K562 (cell line): ENCODE measurements around the gene SLC25A5. TPM values are rescaled to one million over a fixed set of nuclear protein-coding genes. Genes with fewer than 3 reads are reported as not detected.

ENCODE experiments used
- E2F1 ChIP-seq: sonication (generic); formaldehyde crosslinking; IDR thresholded peaks from 2 replicates; pipeline ENCODE4 v1.8.1; 2023; ENCODE audit warnings: mild to moderate bottlenecking, missing genetic modification reagents, moderate library complexity
- ELF4 ChIP-seq: fragments of 450-650 bp; formaldehyde crosslinking; IDR thresholded peaks from 2 replicates; pipeline ENCODE4 v1.4.0; 2022; ENCODE audit warnings: missing genetic modification characterization
- GMEB1 ChIP-seq: fragments of 250-450 bp; sonication (Bioruptor Pico); IDR thresholded peaks from 2 replicates; pipeline ENCODE4 v1.4.0; 2020; ENCODE audit warnings: mild to moderate bottlenecking
- GTF3C2 ChIP-seq: IDR thresholded peaks from 3 replicates; pipeline ENCODE4 v1.6.1; 2011; ENCODE audit warnings: borderline replicate concordance, mild to moderate bottlenecking, moderate library complexity; ENCODE audit not compliant: insufficient read length; ENCODE audit errors: extremely low read depth
- HDAC1 ChIP-seq, 2 experiments: fragments of 450-650 bp; IDR thresholded peaks; 2 replicates each; pipeline ENCODE4 v1.6.1; 2016 to 2017; ENCODE audit warnings: inconsistent platforms in 1 of 2, mild to moderate bottlenecking in 1 of 2, moderate library complexity in 1 of 2
- HEY1 ChIP-seq: fragments of 250-450 bp; sonication (Bioruptor Pico); IDR thresholded peaks from 2 replicates; pipeline ENCODE4 v1.5.0; 2020; ENCODE audit warnings: mild to moderate bottlenecking, moderate library complexity, borderline replicate concordance
- MBD2 ChIP-seq: sonication (generic); IDR thresholded peaks from 2 replicates; pipeline ENCODE4 v1.6.1; 2016; ENCODE audit warnings: low read depth, borderline replicate concordance
- MLX ChIP-seq, 2 experiments: fragments of 450-650 bp in 1 of 2; sonication (generic) in 1 of 2; formaldehyde crosslinking; conservative IDR thresholded peaks; 2 replicates each; pipeline versions ENCODE4 v1.4.0 to v1.8.1; 2020 to 2022; ENCODE audit warnings: mild to moderate bottlenecking in 1 of 2, missing genetic modification reagents in 1 of 2
- NCOA1 ChIP-seq: fragments of 450-650 bp; IDR thresholded peaks from 2 replicates; pipeline ENCODE4 v1.6.1; 2016; ENCODE audit warnings: low read depth
- PCBP2 ChIP-seq: fragments of 200-400 bp; formaldehyde crosslinking; IDR thresholded peaks from 2 replicates; pipeline ENCODE4 v1.6.1; 2018; ENCODE audit warnings: low read length, low read depth, mild to moderate bottlenecking, moderate library complexity; ENCODE audit not compliant: poor library complexity, severe bottlenecking
- SMAD4 ChIP-seq: fragments of 250-450 bp; sonication (Bioruptor Pico); conservative IDR thresholded peaks from 2 replicates; pipeline ENCODE4 v1.8.0; 2021; ENCODE audit warnings: inconsistent platforms, mild to moderate bottlenecking, moderate library complexity
- TCF7 ChIP-seq: sonication (generic); IDR thresholded peaks from 2 replicates; pipeline ENCODE4 v1.6.1; 2016; ENCODE audit warnings: antibody characterized with exemption, borderline replicate concordance
- TEAD4 ChIP-seq, 2 experiments: sonication (generic) in 1 of 2; formaldehyde crosslinking in 1 of 2; IDR thresholded peaks; 2 replicates each; pipeline versions ENCODE4 v1.6.1 to v1.8.0; 2012 to 2022; ENCODE audit warnings: borderline replicate concordance in 1 of 2, inconsistent platforms in 1 of 2, low read length in 1 of 2, mild to moderate bottlenecking in 1 of 2, missing genetic modification reagents in 1 of 2
- TRIM28 ChIP-seq: fragments of 450-650 bp; IDR thresholded peaks from 2 replicates; pipeline ENCODE4 v1.6.1; 2017
- ZNF212 ChIP-seq: fragments of 450-650 bp; formaldehyde crosslinking; IDR thresholded peaks from 2 replicates; pipeline ENCODE4 v1.4.0; 2020; ENCODE audit warnings: mild to moderate bottlenecking
- ZNF232 ChIP-seq: sonication (generic); formaldehyde crosslinking; IDR thresholded peaks from 2 replicates; pipeline ENCODE4 v1.8.0; 2022; ENCODE audit warnings: mild to moderate bottlenecking, missing genetic modification reagents
- ZNF57 ChIP-seq: fragments of 450-650 bp; formaldehyde crosslinking; IDR thresholded peaks from 2 replicates; pipeline ENCODE4 v1.4.0; 2020; ENCODE audit warnings: mild to moderate bottlenecking, moderate library complexity
- polyA plus RNA-seq, 8 experiments: library from polyadenylated mRNA; depleted of rRNA in 4 of 8; stranded (reverse) in 5 of 8; unstranded in 3 of 8; fragments of >200 nt; fragmentation: Nextera tagmentation in 2 of 8; fragmentation: Illumina TruSeq in 1 of 8; extraction: Ambion mirVana in 2 of 8; extraction: Trizol in 1 of 8; gene quantifications; 2 replicates each; pipeline versions ENCODE4 v1.2.1 to v1.2.3, GENCODE V29; 2011 to 2014; ENCODE audit warnings: inconsistent platforms in 1 of 8, missing spikeins in 1 of 8
- total RNA-seq, 7 experiments: library from RNA; depleted of rRNA in 6 of 7; stranded (reverse); fragments of >200 nt in 6 of 7; fragmentation: Illumina TruSeq in 2 of 7; extraction: Trizol in 2 of 7; gene quantifications; 2 replicates each; pipeline versions ENCODE4 v1.2.1 to v1.2.3, GENCODE V29; 2011 to 2021; ENCODE audit warnings: low replicate concordance in 1 of 7
- TF ChIP-seq, protein P1 (sequence below): fragments of 250-450 bp; sonication (Bioruptor Pico); IDR thresholded peaks from 2 replicates; pipeline ENCODE4 v1.6.1; 2021; ENCODE audit warnings: mild to moderate bottlenecking

SLC25A5 gene
- total and polyA plus RNA-seq, 9 of the 15 experiments (the other 6 are each of a cell fraction or from before 2014, with no cell fraction given) = 470 to 5,247 (median 596) TPM

DNA sequence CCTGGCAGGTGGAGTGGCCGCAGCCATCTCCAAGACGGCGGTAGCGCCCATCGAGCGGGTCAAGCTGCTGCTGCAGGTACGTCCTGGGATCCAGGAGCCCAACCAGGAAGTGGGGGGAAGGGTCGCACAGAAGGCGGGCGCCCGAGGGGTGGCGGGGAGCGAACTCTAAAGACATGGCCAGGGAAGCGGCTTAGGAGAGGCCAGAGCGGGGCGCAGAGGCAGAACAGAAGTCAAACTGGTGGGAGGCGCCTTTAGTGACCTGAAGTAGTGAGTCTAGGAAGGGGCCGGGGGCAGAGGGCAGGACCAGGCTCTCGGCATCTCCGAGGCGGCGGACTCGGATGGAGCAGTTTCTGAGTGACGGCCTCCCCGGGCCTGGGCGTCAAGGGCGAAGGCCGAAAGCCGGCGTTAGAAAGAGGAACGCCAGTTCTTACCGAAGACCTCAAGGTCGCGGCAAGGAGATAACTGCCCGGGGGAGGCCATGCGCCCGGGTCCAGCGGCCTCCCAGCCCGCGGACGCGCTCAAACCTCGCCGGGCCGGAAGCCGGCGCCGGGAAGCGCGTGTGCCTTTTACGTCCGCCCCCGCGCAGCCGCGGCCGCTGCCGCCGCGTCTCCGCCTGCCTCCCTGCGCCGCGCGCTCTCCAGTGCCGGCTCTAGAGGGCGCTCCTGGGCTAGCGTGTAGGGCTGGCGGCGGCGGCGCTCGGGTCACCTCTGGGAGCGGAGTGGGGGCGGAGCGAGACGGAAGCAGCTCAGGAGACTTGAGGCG lies 488 bp downstream of the SLC25A5 start (continued):
- TF ChIP-seq NCOA1 (no peak), ZNF232 (CRISPR knock-in tag) (peak; percentile 61; the same call in 1 of the 2 replicates), TEAD4 (IDR thresholded peaks at IDR 0.05; ENCODE audit: low read length) (peak; percentile 17; the same call in 1 of the 2 replicates), TEAD4 (CRISPR knock-in tag; IDR thresholded peaks at IDR 0.05; ENCODE audit: borderline replicate concordance) (no peak), ZNF57 (CRISPR knock-in tag) (no peak), E2F1 (CRISPR knock-in tag) (peak; percentile 28; the same call in 1 of the 2 replicates), SMAD4 (peak; percentile 65), TRIM28 (no peak), PCBP2 (no peak), ZNF212 (no peak), GTF3C2 (no peak), HEY1 (no peak), HDAC1 (IDR thresholded peaks at IDR 0.05) (peak in 1 of 2 experiments; percentile 38; a peak in 1 of 4 replicates), MLX (CRISPR knock-in tag; conservative IDR thresholded peaks at IDR 0.05) (no peak), MBD2 (no peak), TCF7 (no peak), GMEB1 (CRISPR knock-in tag) (peak; percentile 89), ELF4 (CRISPR knock-in tag) (no peak)
- TF ChIP-seq, protein P1, sequence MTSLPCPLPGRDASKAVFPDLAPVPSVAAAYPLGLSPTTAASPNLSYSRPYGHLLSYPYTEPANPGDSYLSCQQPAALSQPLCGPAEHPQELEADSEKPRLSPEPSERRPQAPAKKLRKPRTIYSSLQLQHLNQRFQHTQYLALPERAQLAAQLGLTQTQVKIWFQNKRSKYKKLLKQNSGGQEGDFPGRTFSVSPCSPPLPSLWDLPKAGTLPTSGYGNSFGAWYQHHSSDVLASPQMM (CRISPR knock-in tag) = no peak
